ENCODE measurements around the gene OR52N4. TPM values are rescaled to one million over a fixed set of nuclear protein-coding genes. Genes with fewer than 3 reads are reported as not detected.

Gene OR52N4
- total and polyA plus RNA-seq, 2 of the 8 experiments (the other 6 are each of a cell fraction or from before 2014, with no cell fraction given) = 3.7 TPM; not detected in 1

- Histone ChIP-seq H2BK5ac (ENCODE audit: low read depth, low read length) (no peak overlapping the region), H4K20me1 (replicated peaks in 1 of 2; ENCODE audit: control insufficient read depth in 1 of 2, insufficient read depth in 2 of 2, low read length in 2 of 2) (no peaks in the 10 kb centered on the region), H4K8ac (ENCODE audit: extremely low read depth, insufficient read depth, low read length) (no peak overlapping the region), H2AK5ac (ENCODE audit: low read depth, low read length) (no peak overlapping the region), H3K4me3 (ENCODE audit: extremely low read depth in 1 of 4, insufficient read depth in 2 of 4, low read depth in 3 of 4, low read length in 4 of 4) (no peak overlapping the region), H3K79me1 (ENCODE audit: low read depth, low read length) (no peaks in the 10 kb centered on the region), H3K9me3 (ENCODE audit: insufficient read depth in 2 of 2, low read depth in 1 of 2, low read length in 1 of 2) (no peaks in the 10 kb centered on the region), H3K14ac (ENCODE audit: insufficient read length) (no peak overlapping the region), H3K23me2 (ENCODE audit: low read depth, low read length) (no peaks in the 10 kb centered on the region), H3K27me3 (replicated peaks in 1 of 4; ENCODE audit: control insufficient read depth in 3 of 4, extremely low read depth in 1 of 4, insufficient read depth in 3 of 4, low read length in 3 of 4) (no peaks in the 10 kb centered on the region), H3K56ac (replicated peaks; ENCODE audit: insufficient read length, low read depth, low read length) (no peak overlapping the region), H2BK15ac (ENCODE audit: low read length) (no peak overlapping the region), H2AFZ (ENCODE audit: low read length) (no peak overlapping the region), H3K23ac (ENCODE audit: insufficient read length) (no peak overlapping the region), H3K4ac (replicated peaks; ENCODE audit: insufficient read length, low read depth, low read length) (no peak overlapping the region), H2BK20ac (ENCODE audit: low read length) (no peak overlapping the region), H3K4me2 (ENCODE audit: insufficient read depth in 1 of 2, low read depth in 2 of 2, low read length in 2 of 2) (no peak overlapping the region), H2BK12ac (ENCODE audit: low read depth, low read length) (no peak overlapping the region), H3K4me1 (replicated peaks in 1 of 4; ENCODE audit: control insufficient read depth in 3 of 4, insufficient read depth in 4 of 4, low read length in 3 of 4) (no peaks in the 10 kb centered on the region), H3K36me3 (ENCODE audit: control insufficient read depth in 2 of 4, insufficient read depth in 4 of 4, low read length in 3 of 4) (no peaks in the 10 kb centered on the region), H4K91ac (replicated peaks; ENCODE audit: insufficient read length, low read length) (no peak overlapping the region), H4K5ac (ENCODE audit: insufficient read length, low read depth, low read length) (no peak overlapping the region), H3K18ac (ENCODE audit: extremely low read depth, low read length) (no peak overlapping the region), H3K9ac (replicated peaks in 1 of 4; ENCODE audit: extremely low read depth in 1 of 4, low read depth in 3 of 4, low read length in 3 of 4) (no peak overlapping the region), H3K79me2 (ENCODE audit: control insufficient read depth in 1 of 2, insufficient read depth in 2 of 2, low read length in 2 of 2) (no peaks in the 10 kb centered on the region), H2BK120ac (replicated peaks; ENCODE audit: low read depth, low read length) (no peak overlapping the region), H3K27ac (ENCODE audit: low read depth, low read length) (no peak overlapping the region)
- ChIA-PET CTCF (ENCODE audit: partially characterized antibody) (interaction anchor here (1.5 kb wide), 1 partner anchor 16 kb away, joined by 5 read pairs; the partner anchor contains the start of gene OR56B1), POLR2A (ENCODE audit: partially characterized antibody) (interaction anchor here (0.7 kb wide), 1 partner anchor 29 kb away, joined by 3 read pairs; no protein-coding TSS in a partner anchor)
- TF ChIP-seq RBBP5 (IDR thresholded peaks at IDR 0.05; ENCODE audit: borderline replicate concordance, low read depth, low read length) (no peak), SP2 (IDR thresholded peaks at IDR 0.05; ENCODE audit: low read length) (no peak), SRF (IDR thresholded peaks at IDR 0.05; ENCODE audit: low read depth, low read length) (no peak), PHF8 (conservative IDR thresholded peaks at IDR 0.05; ENCODE audit: low read depth, low read length) (no peak), TCF12 (IDR thresholded peaks at IDR 0.05; ENCODE audit: low read depth, low read length) (no peak), E2F6 (IDR thresholded peaks at IDR 0.05) (no peak), TAF7 (optimal IDR thresholded peaks at IDR 0.05; ENCODE audit: borderline replicate concordance, low read depth, low read length) (no peak), MAFK (IDR thresholded peaks at IDR 0.05; ENCODE audit: low read depth, low read length) (no peak), RAD21 (IDR thresholded peaks at IDR 0.05 in 1 of 2, conservative IDR thresholded peaks at IDR 0.05 in 1 of 2; ENCODE audit: low read depth in 2 of 2, low read length in 2 of 2) (no peak), SUZ12 (IDR thresholded peaks at IDR 0.05; ENCODE audit: low read length) (no peak), RFX5 (IDR thresholded peaks at IDR 0.05; ENCODE audit: borderline replicate concordance, low read depth, low read length) (no peak)
- 88% methylated on average over 3 of the region's 3 CpGs; no CpG with 5 or more reads in 1 of the 2 experiments for WGBS, 2 experiments (ENCODE audit: extremely low coverage in 1 of 2, insufficient coverage in 1 of 2, insufficient read length in 1 of 2, insufficient replicate concordance in 2 of 2, low coverage in 1 of 2, low lambda C conversion rate in 2 of 2, missing lambda C conversion rate in 1 of 2)
- DNase-seq (ENCODE audit: low read depth in 1 of 2, low spot score in 2 of 2) = no peak
- no peak for FAIRE-seq
Measured at GRCh38 chr11:5719703-5720495, 34.1 kb upstream of the OR52N4 start.

All from H1 (cell line).